HG03159 (cell line): ENCODE results near the gene DUXA.

Experiments used
- ATAC-seq: cut with Tn5 transposase; IDR thresholded peaks from one replicate; pipeline ENCODE4 v1.9.1; 2021; ENCODE audit warnings: mild to moderate bottlenecking, moderate library complexity; ENCODE audit not compliant: unreplicated experiment

Gene DUXA

GRCh38 chr19:57106722-57107235 lies 60.5 kb downstream of the DUXA start:
- no peak for ATAC-seq

DNA sequence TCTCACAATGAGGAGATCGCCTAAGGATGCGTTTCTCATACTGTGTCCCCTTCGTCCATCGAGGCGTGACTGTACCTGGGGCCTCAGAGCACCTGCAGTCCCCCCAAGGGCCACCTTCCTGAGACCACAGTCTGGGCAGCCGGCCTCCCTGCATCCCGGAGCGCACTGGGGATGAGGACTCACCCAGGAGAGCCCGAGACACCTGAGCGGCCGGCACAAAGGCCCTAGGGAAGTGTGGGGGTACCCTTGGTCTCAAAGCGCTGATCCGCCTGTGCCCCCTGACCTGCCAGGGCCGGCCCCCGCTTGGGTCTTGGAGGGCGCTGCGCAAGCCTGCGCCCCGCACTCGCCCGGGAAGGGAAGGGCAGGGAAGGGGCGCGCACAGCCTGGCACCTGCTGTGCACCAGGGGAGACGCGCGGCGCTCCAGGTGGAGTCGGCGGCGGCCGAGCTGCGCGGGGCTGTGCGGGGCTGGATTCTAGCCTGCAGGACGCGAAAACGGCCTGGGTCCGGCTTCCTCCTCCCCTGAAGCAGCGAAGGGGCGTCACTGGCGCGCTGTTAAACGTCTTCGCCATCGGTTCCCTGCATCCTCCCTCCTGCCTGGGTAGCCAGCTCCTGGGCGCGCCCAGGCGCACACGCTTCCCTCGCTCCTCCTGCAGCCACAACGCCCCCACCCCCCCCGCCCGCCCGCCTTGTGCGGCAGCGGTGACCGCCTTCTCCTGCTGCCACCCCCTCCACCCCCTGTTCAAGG lies 61.1 kb downstream of the DUXA start:
- no peak for ATAC-seq
